AG09319 (cell line): Measurements from ENCODE around the gene TPRG1.

Source experiments
- DNase-seq: peaks from one replicate; pipeline ENCODE4 v3.0.0-alpha.2; 2010; ENCODE audit warnings: low read depth; ENCODE audit errors: extremely low read depth
- TF ChIP-seq, protein P1 (sequence below): IDR thresholded peaks from 2 replicates; pipeline ENCODE4 v1.5.1; 2011; ENCODE audit warnings: low read depth, mild to moderate bottlenecking, inconsistent platforms, low read length, moderate library complexity

The TPRG1 gene

GRCh38 chr3:189137416-189137815 lies 34.4 kb upstream of the TPRG1 start:
- no peak for DNase-seq
- TF ChIP-seq, protein P1, sequence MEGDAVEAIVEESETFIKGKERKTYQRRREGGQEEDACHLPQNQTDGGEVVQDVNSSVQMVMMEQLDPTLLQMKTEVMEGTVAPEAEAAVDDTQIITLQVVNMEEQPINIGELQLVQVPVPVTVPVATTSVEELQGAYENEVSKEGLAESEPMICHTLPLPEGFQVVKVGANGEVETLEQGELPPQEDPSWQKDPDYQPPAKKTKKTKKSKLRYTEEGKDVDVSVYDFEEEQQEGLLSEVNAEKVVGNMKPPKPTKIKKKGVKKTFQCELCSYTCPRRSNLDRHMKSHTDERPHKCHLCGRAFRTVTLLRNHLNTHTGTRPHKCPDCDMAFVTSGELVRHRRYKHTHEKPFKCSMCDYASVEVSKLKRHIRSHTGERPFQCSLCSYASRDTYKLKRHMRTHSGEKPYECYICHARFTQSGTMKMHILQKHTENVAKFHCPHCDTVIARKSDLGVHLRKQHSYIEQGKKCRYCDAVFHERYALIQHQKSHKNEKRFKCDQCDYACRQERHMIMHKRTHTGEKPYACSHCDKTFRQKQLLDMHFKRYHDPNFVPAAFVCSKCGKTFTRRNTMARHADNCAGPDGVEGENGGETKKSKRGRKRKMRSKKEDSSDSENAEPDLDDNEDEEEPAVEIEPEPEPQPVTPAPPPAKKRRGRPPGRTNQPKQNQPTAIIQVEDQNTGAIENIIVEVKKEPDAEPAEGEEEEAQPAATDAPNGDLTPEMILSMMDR, result no peak

GRCh38 chr3:189138901-189139610 lies 32.7 kb upstream of the TPRG1 start:
- no peak for DNase-seq
- TF ChIP-seq, protein P1, result no peak

DNA sequence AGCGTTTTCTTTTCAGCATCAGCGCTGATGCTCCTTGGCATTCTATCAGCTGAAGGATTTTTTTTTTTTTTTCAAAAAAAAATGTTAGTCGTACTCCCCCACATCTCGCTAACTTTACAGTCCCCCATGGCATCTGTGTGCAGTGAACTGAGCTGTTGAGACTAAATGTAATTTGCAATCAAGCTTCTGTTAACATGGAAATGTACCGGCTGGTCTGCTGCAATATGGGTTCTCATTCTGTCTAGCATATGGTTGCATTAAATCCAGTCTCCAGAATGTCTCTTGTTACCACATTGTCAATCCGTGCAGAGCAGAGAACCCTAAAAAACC lies 32.2 kb upstream of the TPRG1 start:
- no peak for DNase-seq
- TF ChIP-seq, protein P1, result no peak

DNA sequence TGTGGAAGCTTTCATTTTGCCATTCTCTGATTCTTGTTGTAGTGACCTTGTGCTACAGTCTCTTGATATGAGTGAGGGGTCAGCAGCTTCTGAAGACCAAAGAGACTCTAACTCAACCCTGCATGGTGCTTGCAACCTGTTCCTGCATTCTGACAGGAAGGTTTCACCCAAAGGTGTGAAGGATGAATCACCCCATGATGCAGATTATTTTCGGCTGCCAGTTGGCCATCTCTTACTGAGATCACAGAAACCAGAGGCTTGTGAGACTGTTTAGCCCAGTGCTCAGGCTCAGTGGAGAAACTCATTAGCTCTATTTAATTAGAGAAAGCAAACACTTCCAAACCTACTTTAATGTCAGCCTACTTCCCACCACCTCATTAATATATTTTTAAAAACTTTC lies 29.2 kb upstream of the TPRG1 start:
- no peak for DNase-seq

GRCh38 chr3:189143321-189143720 lies 28.4 kb upstream of the TPRG1 start:
- no peak for DNase-seq
- TF ChIP-seq, protein P1, result no peak

More for the DNA sequence above, 29.2 kb upstream of the TPRG1 start:
- TF ChIP-seq, protein P1, result no peak

- TF ChIP-seq, protein P1, result no peak
- no peak for DNase-seq
These were observed 28.0 kb upstream of the TPRG1 start for GRCh38 chr3:189143771-189144170.

GRCh38 chr3:189144645-189145044 lies 27.1 kb upstream of the TPRG1 start:
- no peak for DNase-seq
- TF ChIP-seq, protein P1, result no peak
